ENCODE measurements around the gene COG8.

DNA sequence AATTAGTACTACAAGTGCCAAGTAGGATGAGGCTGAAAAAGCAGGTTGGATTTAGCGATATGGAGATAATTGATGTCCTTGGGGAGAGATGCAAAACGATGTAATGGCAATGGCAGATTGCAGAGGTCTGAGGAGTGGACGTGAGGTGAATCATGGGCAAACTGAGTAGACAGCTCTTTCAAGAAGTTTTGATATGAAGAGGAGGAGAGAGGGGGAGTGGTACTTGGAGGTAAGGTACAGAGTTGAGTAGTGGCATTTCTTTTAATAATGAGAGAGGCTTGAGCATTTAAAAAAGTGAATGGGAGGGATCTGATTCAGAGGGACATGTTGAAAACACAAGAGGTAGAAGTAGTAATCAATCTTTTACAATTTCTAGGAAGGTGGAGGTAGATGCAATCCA lies 46.0 kb downstream of the COG8 start:
- TF ChIP-seq, protein P1, sequence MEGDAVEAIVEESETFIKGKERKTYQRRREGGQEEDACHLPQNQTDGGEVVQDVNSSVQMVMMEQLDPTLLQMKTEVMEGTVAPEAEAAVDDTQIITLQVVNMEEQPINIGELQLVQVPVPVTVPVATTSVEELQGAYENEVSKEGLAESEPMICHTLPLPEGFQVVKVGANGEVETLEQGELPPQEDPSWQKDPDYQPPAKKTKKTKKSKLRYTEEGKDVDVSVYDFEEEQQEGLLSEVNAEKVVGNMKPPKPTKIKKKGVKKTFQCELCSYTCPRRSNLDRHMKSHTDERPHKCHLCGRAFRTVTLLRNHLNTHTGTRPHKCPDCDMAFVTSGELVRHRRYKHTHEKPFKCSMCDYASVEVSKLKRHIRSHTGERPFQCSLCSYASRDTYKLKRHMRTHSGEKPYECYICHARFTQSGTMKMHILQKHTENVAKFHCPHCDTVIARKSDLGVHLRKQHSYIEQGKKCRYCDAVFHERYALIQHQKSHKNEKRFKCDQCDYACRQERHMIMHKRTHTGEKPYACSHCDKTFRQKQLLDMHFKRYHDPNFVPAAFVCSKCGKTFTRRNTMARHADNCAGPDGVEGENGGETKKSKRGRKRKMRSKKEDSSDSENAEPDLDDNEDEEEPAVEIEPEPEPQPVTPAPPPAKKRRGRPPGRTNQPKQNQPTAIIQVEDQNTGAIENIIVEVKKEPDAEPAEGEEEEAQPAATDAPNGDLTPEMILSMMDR (IDR thresholded peaks at IDR 0.05; ENCODE audit: poor library complexity): no peak
- no peak for TF ChIP-seq EZH2phosphoT487 (IDR thresholded peaks at IDR 0.05; ENCODE audit: low read depth, severe bottlenecking, unreplicated experiment)
